Activated T-cell treated with anti-CD3 and anti-CD28 coated beads for 24 hours (primary cell): ENCODE results near the gene ABHD6.
"Not testable (repeated sequence)": the region's sequence is repeated elsewhere in the genome, so short reads cannot be mapped to it uniquely, and the experiment has no call there.

Source experiments
- DNase-seq: peaks from one replicate; pipeline ENCODE4 v3.0.0-alpha.2; 2020; ENCODE audit warnings: low read depth

Gene ABHD6

GRCh38 chr3:58209933-58210332 lies 27.7 kb upstream of the ABHD6 start:
- DNase-seq = no peak

- no peak for DNase-seq
Observed at GRCh38 chr3:58210761-58211460, 26.7 kb upstream of the ABHD6 start, which contains the start of gene DNASE1L3. Gene DNASE1L3, minus strand, starts transcription at chr3:58210972. Its CDS starts 66 bp downstream, at chr3:58210906.

- DNase-seq = peak; percentile 26
Observed at GRCh38 chr3:58214484-58215316, 22.9 kb upstream of the ABHD6 start.

- DNase-seq = no peak
Observed at GRCh38 chr3:58215317-58216025, 22.1 kb upstream of the ABHD6 start.

- DNase-seq = no peak
Observed at GRCh38 chr3:58216496-58217195, 20.9 kb upstream of the ABHD6 start.

GRCh38 chr3:58217209-58217811 lies 20.3 kb upstream of the ABHD6 start:
- peak; percentile 45 for DNase-seq

- no peak for DNase-seq
Observed at GRCh38 chr3:58218904-58219303, 18.7 kb upstream of the ABHD6 start.

GRCh38 chr3:58222161-58222724 lies 15.3 kb upstream of the ABHD6 start:
- DNase-seq = no peak

GRCh38 chr3:58223855-58224254 lies 13.7 kb upstream of the ABHD6 start:
- no peak for DNase-seq

- not testable (repeated sequence) for DNase-seq
Observed at GRCh38 chr3:58227933-58228332, 9.7 kb upstream of the ABHD6 start.

GRCh38 chr3:58230876-58231552 lies 6.6 kb upstream of the ABHD6 start:
- no peak for DNase-seq

GRCh38 chr3:58231666-58232065 lies 5.9 kb upstream of the ABHD6 start:
- no peak for DNase-seq

- no peak for DNase-seq
Observed at GRCh38 chr3:58234516-58234931, 3.1 kb upstream of the ABHD6 start.

- no peak for DNase-seq
Observed at GRCh38 chr3:58235970-58236369, 1.6 kb upstream of the ABHD6 start.

GRCh38 chr3:58236527-58237237 lies 910 bp upstream of the ABHD6 start:
- no peak for DNase-seq

- peak; percentile 20 for DNase-seq
Observed at GRCh38 chr3:58237941-58238681, 519 bp downstream of the ABHD6 start.

GRCh38 chr3:58238830-58239229 lies 1.2 kb downstream of the ABHD6 start:
- DNase-seq = no peak

- DNase-seq = no peak
Observed at GRCh38 chr3:58241306-58242044, 3.9 kb downstream of the ABHD6 start.

- DNase-seq = no peak
Observed at GRCh38 chr3:58242340-58242739, 4.7 kb downstream of the ABHD6 start.
